GM23338 (cell line): ENCODE data around the gene BPTF. TPM values are rescaled to one million over a fixed set of nuclear protein-coding genes. Genes with fewer than 3 reads are reported as not detected.

Experiments used
- ATAC-seq: fragments of 200-7000 bp; cut with Tn5 transposase; 3 replicates; pipeline ENCODE4 v1.9.1; 2020
- DNase-seq: peaks from one replicate; pipeline ENCODE4 v3.0.0-alpha.2; 2015; ENCODE audit warnings: low spot score
- H2AFZ ChIP-seq: fragments of 200-600 bp; sonication (generic); 2 replicates; pipeline ENCODE4 v1.8.0; 2016; ENCODE audit warnings: antibody characterized with exemption, mild to moderate bottlenecking, moderate library complexity
- H3F3A ChIP-seq: fragments of 200-600 bp; sonication (generic); replicated peaks from 2 replicates; pipeline ENCODE4 v1.8.0; 2017; ENCODE audit warnings: antibody characterized with exemption, mixed run types, low read depth
- H3K27ac ChIP-seq: fragments of 200-600 bp; sonication (generic); 2 replicates; pipeline ENCODE4 v1.6.1; 2016; ENCODE audit warnings: low read depth
- H3K27me3 ChIP-seq: fragments of 200-600 bp; sonication (generic); 2 replicates; pipeline ENCODE4 v1.8.0; 2016; ENCODE audit warnings: mild to moderate bottlenecking, mixed run types, moderate library complexity; ENCODE audit not compliant: insufficient read depth
- H3K36me3 ChIP-seq: fragments of 200-600 bp; sonication (generic); 2 replicates; pipeline ENCODE4 v1.8.0; 2016; ENCODE audit warnings: mild to moderate bottlenecking; ENCODE audit not compliant: insufficient read depth
- H3K4me1 ChIP-seq: fragments of 200-600 bp; sonication (generic); 2 replicates; pipeline ENCODE4 v1.8.0; 2016; ENCODE audit warnings: mild to moderate bottlenecking, moderate library complexity; ENCODE audit not compliant: insufficient read depth
- H3K4me2 ChIP-seq: fragments of 200-600 bp; sonication (generic); 2 replicates; pipeline ENCODE4 v1.7.1; 2017; ENCODE audit warnings: mixed run types
- H3K4me3 ChIP-seq: fragments of 200-600 bp; sonication (generic); 2 replicates; pipeline ENCODE4 v1.6.1; 2016; ENCODE audit warnings: mixed run types
- H3K79me2 ChIP-seq: fragments of 200-600 bp; sonication (generic); replicated peaks from 2 replicates; pipeline ENCODE4 v1.8.0; 2017; ENCODE audit warnings: mild to moderate bottlenecking; ENCODE audit not compliant: insufficient read depth
- H3K9me2 ChIP-seq: fragments of 200-600 bp; sonication (generic); 2 replicates; pipeline ENCODE4 v1.8.0; 2017; ENCODE audit not compliant: insufficient read depth
- H4K20me1 ChIP-seq: fragments of 200-600 bp; sonication (generic); replicated peaks from 2 replicates; pipeline ENCODE4 v1.8.0; 2017; ENCODE audit warnings: mild to moderate bottlenecking; ENCODE audit not compliant: insufficient read depth
- H3K27ac Mint-ChIP-seq: 2 replicates; pipeline ENCODE4 v1.8.0; 2020; ENCODE audit warnings: inconsistent platforms, mild to moderate bottlenecking, moderate library complexity, mixed read lengths
- H3K27me3 Mint-ChIP-seq: 3 replicates; pipeline ENCODE4 v1.8.0; 2022; ENCODE audit warnings: low read depth, mild to moderate bottlenecking, moderate library complexity, mixed read lengths, inconsistent platforms; ENCODE audit not compliant: insufficient read depth, poor library complexity
- H3K36me3 Mint-ChIP-seq: 3 replicates; pipeline ENCODE4 v1.8.0; 2021; ENCODE audit warnings: low read depth, mild to moderate bottlenecking, inconsistent platforms, moderate library complexity, mixed read lengths
- H3K4me1 Mint-ChIP-seq: 3 replicates; pipeline ENCODE4 v1.8.0; 2020; ENCODE audit warnings: mild to moderate bottlenecking, inconsistent platforms, mixed read lengths
- H3K4me3 Mint-ChIP-seq: 3 replicates; pipeline ENCODE4 v1.8.0; 2021; ENCODE audit warnings: moderate library complexity, mild to moderate bottlenecking, inconsistent platforms, mixed read lengths
- H3K9me3 Mint-ChIP-seq: 3 replicates; pipeline ENCODE4 v1.8.0; 2020; ENCODE audit warnings: moderate library complexity, mild to moderate bottlenecking, inconsistent platforms, mixed read lengths
- CREB1 ChIP-seq: fragments of 250-450 bp; sonication (Bioruptor Pico); IDR thresholded peaks from 2 replicates; pipeline ENCODE4 v1.5.0; 2020; ENCODE audit warnings: low read depth, mild to moderate bottlenecking, moderate library complexity
- CTCF ChIP-seq, 2 experiments: fragments of 200-600 bp in 1 of 2; sonication (generic) in 1 of 2; conservative IDR thresholded peaks; 2 replicates each; pipeline versions ENCODE4 v1.5.1 to v1.6.1; 2016 to 2017; ENCODE audit warnings: antibody characterized with exemption in 2 of 2, low read depth in 2 of 2, mild to moderate bottlenecking in 2 of 2, moderate library complexity in 1 of 2
- EZH2phosphoT487 ChIP-seq: fragments of 200-600 bp; sonication (generic); IDR thresholded peaks from one replicate; pipeline ENCODE4 v1.8.1; 2018; ENCODE audit warnings: antibody characterized with exemption; ENCODE audit not compliant: unreplicated experiment
- JUNB ChIP-seq: IDR thresholded peaks from one replicate; pipeline ENCODE4 v1.6.1; 2016; ENCODE audit warnings: antibody characterized with exemption; ENCODE audit not compliant: unreplicated experiment
- polyA plus RNA-seq: library from polyadenylated mRNA; unstranded; fragments of >200 nt; fragmentation: Nextera tagmentation; extraction: Ambion mirVana; gene quantifications from 2 replicates; pipeline ENCODE4 v1.2.1, GENCODE V29; 2016
- total RNA-seq: library from RNA; depleted of rRNA; stranded (reverse); fragments of >200 nt; shearing (Covaris generic); gene quantifications from 2 replicates; pipeline ENCODE4 v1.2.3, GENCODE V29; 2014
- TF ChIP-seq, protein P1 (sequence below): IDR thresholded peaks from 2 replicates; pipeline ENCODE4 v1.6.1; 2016; ENCODE audit warnings: antibody characterized with exemption
- TF ChIP-seq, protein P2 (sequence below): fragments of 250-450 bp; sonication (Bioruptor Pico); IDR thresholded peaks from 2 replicates; pipeline ENCODE4 v1.5.0; 2020; ENCODE audit warnings: mild to moderate bottlenecking, moderate library complexity

Gene BPTF
- total and polyA plus RNA-seq, 2 experiments from 2014 or later = 161 to 179 TPM

GRCh38 chr17:67833946-67834631, 8.8 kb downstream of the BPTF start:
- no peak overlapping the region for H3K27ac ChIP-seq
- Mint-ChIP-seq H3K27ac (no peak overlapping the region), H3K36me3 (no peaks in the 10 kb centered on the region; the same call in 1 of the 3 replicates), H3K4me3 (no peak overlapping the region), H3K9me3 (no peaks in the 10 kb centered on the region), H3K4me1 (peaks cover 44% of the 10 kb centered on the region), H3K27me3 (peaks cover 4% of the 10 kb centered on the region)
- H3F3A ChIP-seq = 0 out of 2 replicates have a peak, but pooled peaks cover 2% of the 10 kb centered on the region
- TF ChIP-seq JUNB (no peak), CTCF (conservative IDR thresholded peaks at IDR 0.05; ENCODE audit: low read depth in 2 of 2) (peak; percentile 88)
- H3K4me2 ChIP-seq = no peak overlapping the region
- H3K36me3 ChIP-seq = no peaks in the 10 kb centered on the region
- no peaks in the 10 kb centered on the region for H3K9me2 ChIP-seq
- H3K4me1 ChIP-seq = peaks cover 30% of the 10 kb centered on the region
- H4K20me1 ChIP-seq = peaks cover 70% of the 10 kb centered on the region
- DNase-seq (peak; percentile 81), ATAC-seq (peak; percentile 84)
- H3K79me2 ChIP-seq = peaks cover 100% of the 10 kb centered on the region
- no peaks in the 10 kb centered on the region for H3K27me3 ChIP-seq
- no peak overlapping the region for H2AFZ ChIP-seq
- no peak overlapping the region for H3K4me3 ChIP-seq

- H3K27me3 ChIP-seq = no peaks in the 10 kb centered on the region
- no peaks in the 10 kb centered on the region for H3K9me3 Mint-ChIP-seq
- H2AFZ ChIP-seq = no peak overlapping the region
- peaks cover 71% of the 10 kb centered on the region for H4K20me1 ChIP-seq
- H3K36me3 Mint-ChIP-seq = no peaks in the 10 kb centered on the region; the same call in 1 of the 3 replicates
- H3K4me1 ChIP-seq = peaks cover 25% of the 10 kb centered on the region
- peaks cover 39% of the 10 kb centered on the region for H3K4me1 Mint-ChIP-seq
- no peaks in the 10 kb centered on the region for H3K36me3 ChIP-seq
- no peak overlapping the region for H3K4me3 ChIP-seq
- DNase-seq (no peak), ATAC-seq (no peak)
- no peaks in the 10 kb centered on the region for H3K9me2 ChIP-seq
- no peak for TF ChIP-seq EZH2phosphoT487
- no peak for TF ChIP-seq CTCF (conservative IDR thresholded peaks at IDR 0.05; ENCODE audit: low read depth in 2 of 2)
- TF ChIP-seq, protein P1, sequence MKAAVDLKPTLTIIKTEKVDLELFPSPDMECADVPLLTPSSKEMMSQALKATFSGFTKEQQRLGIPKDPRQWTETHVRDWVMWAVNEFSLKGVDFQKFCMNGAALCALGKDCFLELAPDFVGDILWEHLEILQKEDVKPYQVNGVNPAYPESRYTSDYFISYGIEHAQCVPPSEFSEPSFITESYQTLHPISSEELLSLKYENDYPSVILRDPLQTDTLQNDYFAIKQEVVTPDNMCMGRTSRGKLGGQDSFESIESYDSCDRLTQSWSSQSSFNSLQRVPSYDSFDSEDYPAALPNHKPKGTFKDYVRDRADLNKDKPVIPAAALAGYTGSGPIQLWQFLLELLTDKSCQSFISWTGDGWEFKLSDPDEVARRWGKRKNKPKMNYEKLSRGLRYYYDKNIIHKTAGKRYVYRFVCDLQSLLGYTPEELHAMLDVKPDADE = no peak
- no peak for TF ChIP-seq CREB1 (CRISPR knock-in tag)
- TF ChIP-seq, protein P2, sequence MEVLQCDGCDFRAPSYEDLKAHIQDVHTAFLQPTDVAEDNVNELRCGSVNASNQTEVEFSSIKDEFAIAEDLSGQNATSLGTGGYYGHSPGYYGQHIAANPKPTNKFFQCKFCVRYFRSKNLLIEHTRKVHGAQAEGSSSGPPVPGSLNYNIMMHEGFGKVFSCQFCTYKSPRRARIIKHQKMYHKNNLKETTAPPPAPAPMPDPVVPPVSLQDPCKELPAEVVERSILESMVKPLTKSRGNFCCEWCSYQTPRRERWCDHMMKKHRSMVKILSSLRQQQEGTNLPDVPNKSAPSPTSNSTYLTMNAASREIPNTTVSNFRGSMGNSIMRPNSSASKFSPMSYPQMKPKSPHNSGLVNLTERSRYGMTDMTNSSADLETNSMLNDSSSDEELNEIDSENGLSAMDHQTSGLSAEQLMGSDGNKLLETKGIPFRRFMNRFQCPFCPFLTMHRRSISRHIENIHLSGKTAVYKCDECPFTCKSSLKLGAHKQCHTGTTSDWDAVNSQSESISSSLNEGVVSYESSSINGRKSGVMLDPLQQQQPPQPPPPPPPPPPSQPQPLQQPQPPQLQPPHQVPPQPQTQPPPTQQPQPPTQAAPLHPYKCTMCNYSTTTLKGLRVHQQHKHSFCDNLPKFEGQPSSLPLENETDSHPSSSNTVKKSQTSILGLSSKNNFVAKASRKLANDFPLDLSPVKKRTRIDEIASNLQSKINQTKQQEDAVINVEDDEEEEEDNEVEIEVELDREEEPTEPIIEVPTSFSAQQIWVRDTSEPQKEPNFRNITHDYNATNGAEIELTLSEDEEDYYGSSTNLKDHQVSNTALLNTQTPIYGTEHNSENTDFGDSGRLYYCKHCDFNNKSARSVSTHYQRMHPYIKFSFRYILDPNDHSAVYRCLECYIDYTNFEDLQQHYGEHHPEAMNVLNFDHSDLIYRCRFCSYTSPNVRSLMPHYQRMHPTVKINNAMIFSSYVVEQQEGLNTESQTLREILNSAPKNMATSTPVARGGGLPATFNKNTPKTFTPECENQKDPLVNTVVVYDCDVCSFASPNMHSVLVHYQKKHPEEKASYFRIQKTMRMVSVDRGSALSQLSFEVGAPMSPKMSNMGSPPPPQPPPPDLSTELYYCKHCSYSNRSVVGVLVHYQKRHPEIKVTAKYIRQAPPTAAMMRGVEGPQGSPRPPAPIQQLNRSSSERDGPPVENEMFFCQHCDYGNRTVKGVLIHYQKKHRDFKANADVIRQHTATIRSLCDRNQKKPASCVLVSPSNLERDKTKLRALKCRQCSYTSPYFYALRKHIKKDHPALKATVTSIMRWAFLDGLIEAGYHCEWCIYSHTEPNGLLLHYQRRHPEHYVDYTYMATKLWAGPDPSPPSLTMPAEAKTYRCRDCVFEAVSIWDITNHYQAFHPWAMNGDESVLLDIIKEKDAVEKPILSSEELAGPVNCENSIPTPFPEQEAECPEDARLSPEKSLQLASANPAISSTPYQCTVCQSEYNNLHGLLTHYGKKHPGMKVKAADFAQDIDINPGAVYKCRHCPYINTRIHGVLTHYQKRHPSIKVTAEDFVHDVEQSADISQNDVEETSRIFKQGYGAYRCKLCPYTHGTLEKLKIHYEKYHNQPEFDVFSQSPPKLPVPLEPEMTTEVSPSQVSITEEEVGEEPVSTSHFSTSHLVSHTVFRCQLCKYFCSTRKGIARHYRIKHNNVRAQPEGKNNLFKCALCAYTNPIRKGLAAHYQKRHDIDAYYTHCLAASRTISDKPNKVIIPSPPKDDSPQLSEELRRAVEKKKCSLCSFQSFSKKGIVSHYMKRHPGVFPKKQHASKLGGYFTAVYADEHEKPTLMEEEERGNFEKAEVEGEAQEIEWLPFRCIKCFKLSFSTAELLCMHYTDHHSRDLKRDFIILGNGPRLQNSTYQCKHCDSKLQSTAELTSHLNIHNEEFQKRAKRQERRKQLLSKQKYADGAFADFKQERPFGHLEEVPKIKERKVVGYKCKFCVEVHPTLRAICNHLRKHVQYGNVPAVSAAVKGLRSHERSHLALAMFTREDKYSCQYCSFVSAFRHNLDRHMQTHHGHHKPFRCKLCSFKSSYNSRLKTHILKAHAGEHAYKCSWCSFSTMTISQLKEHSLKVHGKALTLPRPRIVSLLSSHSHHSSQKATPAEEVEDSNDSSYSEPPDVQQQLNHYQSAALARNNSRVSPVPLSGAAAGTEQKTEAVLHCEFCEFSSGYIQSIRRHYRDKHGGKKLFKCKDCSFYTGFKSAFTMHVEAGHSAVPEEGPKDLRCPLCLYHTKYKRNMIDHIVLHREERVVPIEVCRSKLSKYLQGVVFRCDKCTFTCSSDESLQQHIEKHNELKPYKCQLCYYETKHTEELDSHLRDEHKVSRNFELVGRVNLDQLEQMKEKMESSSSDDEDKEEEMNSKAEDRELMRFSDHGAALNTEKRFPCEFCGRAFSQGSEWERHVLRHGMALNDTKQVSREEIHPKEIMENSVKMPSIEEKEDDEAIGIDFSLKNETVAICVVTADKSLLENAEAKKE (CRISPR knock-in tag) = no peak
- H3K27ac Mint-ChIP-seq = no peak overlapping the region; the same call in 1 of the 2 replicates
- H3K4me3 Mint-ChIP-seq = no peak overlapping the region
- H3K4me2 ChIP-seq = no peak overlapping the region
- H3K27me3 Mint-ChIP-seq = peaks cover 2% of the 10 kb centered on the region
- peaks cover 100% of the 10 kb centered on the region for H3K79me2 ChIP-seq
- H3F3A ChIP-seq = 0 out of 2 replicates have a peak, but pooled peaks cover 2% of the 10 kb centered on the region
- H3K27ac ChIP-seq = no peak overlapping the region
Observed at GRCh38 chr17:67834634-67835033, 9.3 kb downstream of the BPTF start.
